K562 (cell line): ENCODE results near the gene ADAMTS14. TPM values are rescaled to one million over a fixed set of nuclear protein-coding genes. Genes with fewer than 3 reads are reported as not detected.

Experiments
- CBX1 ChIP-seq: sonication (generic); IDR thresholded peaks from 2 replicates; pipeline ENCODE4 v1.6.1; 2016; ENCODE audit warnings: antibody characterized with exemption, low read depth, mild to moderate bottlenecking
- CEBPB ChIP-seq: fragments of 450-650 bp; IDR thresholded peaks from 2 replicates; pipeline ENCODE4 v1.6.1; 2016; ENCODE audit warnings: missing genetic modification characterization, missing compliant biosample characterization
- CEBPG ChIP-seq, 3 experiments: fragments of 200-800 bp in 1 of 3; sonication (Bioruptor generic) in 1 of 3; sonication (generic) in 1 of 3; formaldehyde crosslinking in 1 of 3; IDR thresholded peaks in 2 of 3; conservative IDR thresholded peaks in 1 of 3; 2 replicates each; pipeline versions ENCODE4 v1.6.1 to v1.8.0; 2016 to 2022; ENCODE audit warnings: missing compliant biosample characterization in 2 of 3, missing genetic modification characterization in 2 of 3, mild to moderate bottlenecking in 1 of 3, missing genetic modification reagents in 1 of 3
- DACH1 ChIP-seq: fragments of 450-650 bp; IDR thresholded peaks from 2 replicates; pipeline ENCODE4 v1.6.1; 2018; ENCODE audit not compliant: partially characterized antibody
- HBP1 ChIP-seq: fragments of 450-650 bp; formaldehyde crosslinking; IDR thresholded peaks from 2 replicates; pipeline ENCODE4 v1.4.0; 2022; ENCODE audit warnings: missing genetic modification characterization
- HDAC1 ChIP-seq, 2 experiments: fragments of 450-650 bp; IDR thresholded peaks; 2 replicates each; pipeline ENCODE4 v1.6.1; 2016 to 2017; ENCODE audit warnings: inconsistent platforms in 1 of 2, mild to moderate bottlenecking in 1 of 2, moderate library complexity in 1 of 2
- KLF10 ChIP-seq: fragments of 250-450 bp; sonication (Bioruptor Pico); IDR thresholded peaks from 2 replicates; pipeline ENCODE4 v1.6.1; 2021; ENCODE audit warnings: matching md5 sums
- KLF13 ChIP-seq: fragments of 450-650 bp; IDR thresholded peaks from 2 replicates; pipeline ENCODE4 v1.6.1; 2016; ENCODE audit warnings: missing genetic modification characterization, low read depth, mild to moderate bottlenecking, missing compliant biosample characterization, moderate library complexity, borderline replicate concordance
- PCBP2 ChIP-seq: fragments of 200-400 bp; formaldehyde crosslinking; IDR thresholded peaks from 2 replicates; pipeline ENCODE4 v1.6.1; 2018; ENCODE audit warnings: low read length, low read depth, mild to moderate bottlenecking, moderate library complexity; ENCODE audit not compliant: poor library complexity, severe bottlenecking
- POLR2H ChIP-seq: IDR thresholded peaks from 2 replicates; pipeline ENCODE4 v1.6.1; 2016; ENCODE audit warnings: missing genetic modification characterization, low read depth, mild to moderate bottlenecking, control low read depth, missing compliant biosample characterization, moderate library complexity
- POU5F1 ChIP-seq: fragments of 150-350 bp; IDR thresholded peaks from 2 replicates; pipeline ENCODE4 v1.6.1; 2014; ENCODE audit warnings: borderline replicate concordance, low read length, low read depth, mild to moderate bottlenecking; ENCODE audit not compliant: partially characterized antibody
- PTRF ChIP-seq: fragments of 450-650 bp; IDR thresholded peaks from 2 replicates; pipeline ENCODE4 v1.6.1; 2016; ENCODE audit warnings: mild to moderate bottlenecking, missing genetic modification characterization, missing compliant biosample characterization
- PYGO2 ChIP-seq: fragments of 450-650 bp; IDR thresholded peaks from 2 replicates; pipeline ENCODE4 v1.6.1; 2016; ENCODE audit warnings: mild to moderate bottlenecking, missing genetic modification characterization, moderate library complexity, missing compliant biosample characterization
- RBM15 ChIP-seq: fragments of 200-400 bp; formaldehyde crosslinking; IDR thresholded peaks from 2 replicates; pipeline ENCODE4 v1.6.1; 2018; ENCODE audit warnings: mild to moderate bottlenecking, low read length, moderate library complexity; ENCODE audit not compliant: insufficient read depth
- RNF219 ChIP-seq: fragments of 250-450 bp; sonication (Bioruptor Pico); IDR thresholded peaks from 2 replicates; pipeline ENCODE4 v1.5.0; 2022; ENCODE audit warnings: mild to moderate bottlenecking
- SUPT5H ChIP-seq: fragments of 450-650 bp; IDR thresholded peaks from 2 replicates; pipeline ENCODE4 v1.6.1; 2016
- TRIM28 ChIP-seq: fragments of 450-650 bp; IDR thresholded peaks from 2 replicates; pipeline ENCODE4 v1.6.1; 2017
- TSHZ1 ChIP-seq: fragments of 250-450 bp; sonication (Bioruptor Pico); IDR thresholded peaks from 2 replicates; pipeline ENCODE4 v1.4.0; 2020; ENCODE audit warnings: mild to moderate bottlenecking, moderate library complexity
- XRCC4 ChIP-seq: IDR thresholded peaks from one replicate; pipeline ENCODE4 v1.6.1; 2011; ENCODE audit not compliant: insufficient read depth, insufficient read length; ENCODE audit errors: extremely low read depth
- ZKSCAN3 ChIP-seq: fragments of 250-450 bp; sonication (Bioruptor Pico); IDR thresholded peaks from 2 replicates; pipeline ENCODE4 v1.4.0; 2020
- ZNF764 ChIP-seq: fragments of 250-450 bp; sonication (Bioruptor Pico); IDR thresholded peaks from 2 replicates; pipeline ENCODE4 v1.4.0; 2020; ENCODE audit warnings: low read depth, mild to moderate bottlenecking, moderate library complexity
- polyA plus RNA-seq, 8 experiments: library from polyadenylated mRNA; depleted of rRNA in 4 of 8; stranded (reverse) in 5 of 8; unstranded in 3 of 8; fragments of >200 nt; fragmentation: Nextera tagmentation in 2 of 8; fragmentation: Illumina TruSeq in 1 of 8; extraction: Ambion mirVana in 2 of 8; extraction: Trizol in 1 of 8; gene quantifications; 2 replicates each; pipeline versions ENCODE4 v1.2.1 to v1.2.3, GENCODE V29; 2011 to 2014; ENCODE audit warnings: inconsistent platforms in 1 of 8, missing spikeins in 1 of 8
- total RNA-seq, 7 experiments: library from RNA; depleted of rRNA in 6 of 7; stranded (reverse); fragments of >200 nt in 6 of 7; fragmentation: Illumina TruSeq in 2 of 7; extraction: Trizol in 2 of 7; gene quantifications; 2 replicates each; pipeline versions ENCODE4 v1.2.1 to v1.2.3, GENCODE V29; 2011 to 2021; ENCODE audit warnings: low replicate concordance in 1 of 7

The ADAMTS14 gene
- total and polyA plus RNA-seq, 9 of the 15 experiments (the other 6 are each of a cell fraction or from before 2014, with no cell fraction given): 0.04 to 37.4 (median 15.9) TPM

GRCh38 chr10:70762441-70763175 lies 90.3 kb downstream of the ADAMTS14 start (continued):
- TF ChIP-seq HBP1 (CRISPR knock-in tag): no peak
- no peak for TF ChIP-seq RBM15
- no peak for TF ChIP-seq TSHZ1 (CRISPR knock-in tag)
- TF ChIP-seq KLF13 (tag): no peak
- TF ChIP-seq KLF10 (CRISPR knock-in tag): no peak
- no peak for TF ChIP-seq PCBP2
- TF ChIP-seq ZNF764 (CRISPR knock-in tag): no peak
- no peak for TF ChIP-seq TRIM28
- peak; percentile 15; the same call in 1 of the 2 replicates for TF ChIP-seq CEBPG (CRISPR knock-in tag; IDR thresholded peaks at IDR 0.05)
- TF ChIP-seq CEBPG (tag; conservative IDR thresholded peaks at IDR 0.05 in 1 of 2, IDR thresholded peaks at IDR 0.05 in 1 of 2): 0 out of 4 replicates have a peak, but pooled peaks have one; percentile 12 to 28
- no peak for TF ChIP-seq ZKSCAN3 (CRISPR knock-in tag)
- TF ChIP-seq SUPT5H: 0 out of 2 replicates have a peak, but pooled peaks have one; percentile 16
- TF ChIP-seq POU5F1: no peak
- TF ChIP-seq POLR2H: no peak
- no peak for TF ChIP-seq HDAC1 (IDR thresholded peaks at IDR 0.05)
- TF ChIP-seq PYGO2 (tag): no peak
- no peak for TF ChIP-seq PTRF (tag)
- no peak for TF ChIP-seq CBX1
- no peak for TF ChIP-seq XRCC4
- TF ChIP-seq CEBPB (tag): peak; percentile 72
- TF ChIP-seq RNF219 (CRISPR knock-in tag): no peak
- no peak for TF ChIP-seq DACH1
